ENCODE measurements around the gene HINT2. TPM values are rescaled to one million over a fixed set of nuclear protein-coding genes. Genes with fewer than 3 reads are reported as not detected.

HINT2 gene
- total RNA-seq: 10 to 100 TPM; 53.4 to 62.7 TPM

DNA sequence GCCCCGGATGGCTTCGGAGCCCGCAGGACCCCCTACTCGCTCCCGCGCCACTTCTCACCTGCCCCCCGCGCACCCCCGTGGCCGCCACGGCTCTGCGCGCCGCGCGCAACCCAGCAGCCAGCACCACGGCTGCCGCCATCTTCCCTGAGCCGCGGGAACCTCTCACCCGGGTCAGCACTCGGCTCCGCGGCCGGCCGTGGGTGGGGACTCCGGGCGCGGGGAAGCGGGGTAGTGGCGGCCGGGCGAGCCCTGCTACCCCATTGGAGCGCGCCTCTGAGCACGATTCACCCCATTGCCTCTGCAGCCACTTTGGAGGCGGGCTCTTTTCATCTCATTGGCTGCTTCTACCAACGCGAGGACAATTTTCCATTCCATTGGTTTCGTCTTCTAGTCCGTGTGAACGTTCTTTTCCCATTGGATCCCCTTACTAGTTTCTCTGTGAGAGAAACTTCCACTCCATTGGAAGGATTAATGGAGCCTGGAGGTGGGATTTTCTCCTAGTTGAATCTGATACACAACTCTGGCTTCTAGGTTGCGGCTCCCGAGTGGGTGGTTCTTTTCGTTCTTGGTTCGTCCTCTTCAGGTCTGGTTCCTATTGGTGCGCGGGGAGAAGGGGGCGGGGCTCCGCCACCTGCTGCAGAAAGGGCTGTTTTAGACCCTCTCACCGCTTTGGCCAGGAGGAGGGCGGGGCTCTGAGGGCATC, at the start of gene HINT2:
TSS of gene HINT2 (minus strand) at position 202 of the 703 bp plus-strand sequence. CDS start at position 139, 63 bp downstream.
- Mint-ChIP-seq H3K4me3 (peak within 1 kb of the TSS; percentile 92), H3K4me1 (ENCODE audit: low read depth) (peaks cover 34% of the 10 kb centered on the region), H3K27me3 (no peaks in the 10 kb centered on the region), H3K36me3 (ENCODE audit: low read depth) (peaks cover 6% of the 10 kb centered on the region), H3K27ac (peak within 1 kb of the TSS; percentile 97), H3K9me3 (no peaks in the 10 kb centered on the region)
- intact Hi-C loops (cut with micrococcal nuclease): loop anchor here (5.0 to 10.0 kb wide), 2 partner anchors 83 to 160 kb away; partner anchors contain the start of genes CCDC107, CREB3, RMRP and SIT1
- ATAC-seq: peak; percentile 85
- peak; percentile 100 for DNase-seq
- TF ChIP-seq, protein P1, sequence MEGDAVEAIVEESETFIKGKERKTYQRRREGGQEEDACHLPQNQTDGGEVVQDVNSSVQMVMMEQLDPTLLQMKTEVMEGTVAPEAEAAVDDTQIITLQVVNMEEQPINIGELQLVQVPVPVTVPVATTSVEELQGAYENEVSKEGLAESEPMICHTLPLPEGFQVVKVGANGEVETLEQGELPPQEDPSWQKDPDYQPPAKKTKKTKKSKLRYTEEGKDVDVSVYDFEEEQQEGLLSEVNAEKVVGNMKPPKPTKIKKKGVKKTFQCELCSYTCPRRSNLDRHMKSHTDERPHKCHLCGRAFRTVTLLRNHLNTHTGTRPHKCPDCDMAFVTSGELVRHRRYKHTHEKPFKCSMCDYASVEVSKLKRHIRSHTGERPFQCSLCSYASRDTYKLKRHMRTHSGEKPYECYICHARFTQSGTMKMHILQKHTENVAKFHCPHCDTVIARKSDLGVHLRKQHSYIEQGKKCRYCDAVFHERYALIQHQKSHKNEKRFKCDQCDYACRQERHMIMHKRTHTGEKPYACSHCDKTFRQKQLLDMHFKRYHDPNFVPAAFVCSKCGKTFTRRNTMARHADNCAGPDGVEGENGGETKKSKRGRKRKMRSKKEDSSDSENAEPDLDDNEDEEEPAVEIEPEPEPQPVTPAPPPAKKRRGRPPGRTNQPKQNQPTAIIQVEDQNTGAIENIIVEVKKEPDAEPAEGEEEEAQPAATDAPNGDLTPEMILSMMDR (IDR thresholded peaks at IDR 0.05): no peak
- ChIA-PET POLR2A (interaction anchor here (0.6 to 1.3 kb wide), 2 partner anchors 36 to 62 kb away, joined by 3 read pairs; no protein-coding TSS in a partner anchor), CTCF (interaction anchor here (0.8 to 4.4 kb wide), 11 partner anchors 11 to 211 kb away, joined by 3 to 22 read pairs (median 5); partner anchors contain the start of gene TLN1)

DNA sequence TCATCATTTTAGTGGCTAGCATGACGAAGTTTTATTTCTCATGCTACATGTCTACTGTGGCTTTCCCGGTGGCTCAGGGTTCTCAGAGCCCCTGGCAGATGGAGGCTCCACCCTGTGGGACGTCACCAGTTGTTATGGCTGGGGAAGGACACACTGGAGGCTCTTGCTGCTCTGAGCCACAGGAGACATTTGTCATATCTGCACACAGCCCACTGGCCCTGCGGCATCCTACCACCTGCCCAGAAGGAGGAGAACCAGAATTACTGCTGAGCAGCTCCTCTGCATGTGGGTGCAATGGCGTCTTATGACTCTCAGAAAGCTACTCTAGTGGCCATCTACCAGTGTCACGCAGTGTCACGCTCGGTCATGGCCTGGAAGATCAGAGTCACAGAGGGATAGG, 48.7 kb upstream of the HINT2 start:
- ChIA-PET POLR2A (interaction anchor here (0.6 kb wide), 1 partner anchor 438 kb away, joined by 4 read pairs; no protein-coding TSS in a partner anchor), CTCF (interaction anchor here (0.7 to 3.8 kb wide), 5 partner anchors 18 to 73 kb away, joined by 3 to 22 read pairs (median 3); no protein-coding TSS in a partner anchor)
- H3K4me3 Mint-ChIP-seq: no peak overlapping the region
- TF ChIP-seq, protein P1 (IDR thresholded peaks at IDR 0.05): no peak
- DNase-seq (no peak), ATAC-seq (no peak)
- no peak overlapping the region for H3K27ac Mint-ChIP-seq
- H3K36me3 Mint-ChIP-seq (ENCODE audit: low read depth): no peaks in the 10 kb centered on the region
- peaks cover 10% of the 10 kb centered on the region for H3K27me3 Mint-ChIP-seq
- intact Hi-C loops (cut with micrococcal nuclease): no loop called here
- no peaks in the 10 kb centered on the region for H3K4me1 Mint-ChIP-seq (ENCODE audit: low read depth)
- H3K9me3 Mint-ChIP-seq: no peaks in the 10 kb centered on the region

DNA sequence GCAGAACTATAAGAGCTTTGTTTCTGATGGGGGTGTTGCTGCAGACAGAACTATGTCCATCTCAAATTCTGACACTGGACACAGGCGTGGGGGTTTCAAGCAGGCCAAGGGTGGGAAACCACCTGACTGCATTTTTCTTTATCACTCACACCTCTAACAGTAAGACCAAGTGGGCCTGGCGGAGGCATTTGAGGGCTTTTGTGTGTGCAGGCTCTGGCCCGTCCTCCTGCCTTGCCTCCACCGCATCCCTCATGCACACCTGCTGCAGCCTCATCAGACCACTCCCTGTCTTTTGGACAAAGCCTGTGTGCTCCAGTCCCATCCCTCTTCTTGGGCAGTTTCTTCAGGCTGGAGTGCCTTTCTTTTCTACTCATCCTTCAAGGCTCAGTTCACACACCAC, 47.5 kb upstream of the HINT2 start:
- no peaks in the 10 kb centered on the region for H3K4me1 Mint-ChIP-seq (ENCODE audit: low read depth)
- CTCF ChIA-PET: interaction anchor here (0.8 to 2.5 kb wide), 2 partner anchors 20 to 72 kb away, joined by 3 to 7 read pairs; no protein-coding TSS in a partner anchor
- ATAC-seq: no peak
- no peaks in the 10 kb centered on the region for H3K36me3 Mint-ChIP-seq (ENCODE audit: low read depth)
- peaks cover 8% of the 10 kb centered on the region for H3K27me3 Mint-ChIP-seq
- POLR2A ChIA-PET: no interaction called here
- H3K4me3 Mint-ChIP-seq: no peak overlapping the region
- TF ChIP-seq, protein P1 (IDR thresholded peaks at IDR 0.05): no peak
- intact Hi-C loops (cut with micrococcal nuclease): no loop called here
- H3K9me3 Mint-ChIP-seq: no peaks in the 10 kb centered on the region
- DNase-seq: no peak
- H3K27ac Mint-ChIP-seq: no peak overlapping the region

DNA sequence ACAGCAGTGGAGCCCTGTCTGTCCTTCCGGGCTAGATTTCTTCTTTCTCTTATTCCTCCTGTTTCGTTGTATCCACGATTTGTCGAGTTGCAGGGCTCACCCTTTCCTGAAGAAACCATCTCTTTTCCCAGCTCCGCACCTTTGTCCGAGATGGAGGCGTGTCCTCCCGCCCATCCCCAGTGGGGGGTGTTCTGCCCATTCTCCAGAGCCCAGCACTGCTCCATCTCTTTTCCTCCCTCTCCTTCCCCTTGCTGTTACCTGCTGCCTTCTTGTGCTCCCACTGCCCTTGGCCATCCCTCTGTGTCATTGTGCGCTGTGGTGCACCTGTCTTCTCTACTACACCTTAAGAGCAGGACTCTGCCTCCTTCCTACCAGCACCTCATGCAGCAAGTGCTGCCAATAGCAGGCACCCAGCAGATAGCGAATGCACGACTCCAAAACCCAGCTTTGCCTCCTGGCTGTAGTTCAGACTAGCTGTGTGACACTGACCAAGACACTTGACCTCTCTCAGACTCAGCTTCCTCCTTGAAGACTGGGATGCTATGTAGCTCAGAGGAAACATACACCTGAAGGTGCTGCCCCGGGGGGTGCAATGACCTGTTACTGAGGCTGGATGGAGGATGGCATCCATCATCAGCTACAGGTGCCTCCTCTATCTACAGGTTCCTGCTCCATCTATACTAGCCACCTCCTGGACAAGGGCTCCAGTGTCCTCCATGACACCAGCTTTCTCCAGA, 46.5 kb upstream of the HINT2 start:
- TF ChIP-seq, protein P1 (IDR thresholded peaks at IDR 0.05): no peak
- POLR2A ChIA-PET: interaction anchor here (1.5 kb wide), 1 partner anchor 18 kb away, joined by 4 read pairs; no protein-coding TSS in a partner anchor
- Mint-ChIP-seq H3K36me3 (ENCODE audit: low read depth) (no peaks in the 10 kb centered on the region), H3K27ac (no peak overlapping the region), H3K4me1 (ENCODE audit: low read depth) (no peaks in the 10 kb centered on the region), H3K27me3 (peaks cover 8% of the 10 kb centered on the region), H3K9me3 (no peaks in the 10 kb centered on the region), H3K4me3 (no peak overlapping the region)
- no peak for ATAC-seq
- intact Hi-C loops (cut with micrococcal nuclease): no loop called here
- CTCF ChIA-PET: interaction anchor here (0.8 to 1.8 kb wide), 3 partner anchors 21 to 42 kb away, joined by 3 to 5 read pairs (median 3); no protein-coding TSS in a partner anchor
- no peak for DNase-seq
